ENCODE measurements around the gene PCGF6. TPM values are rescaled to one million over a fixed set of nuclear protein-coding genes. Genes with fewer than 3 reads are reported as not detected.
A peak's percentile ranks its signal among the peaks of the same experiment; 100 is the strongest.

The PCGF6 gene
- total RNA-seq, 1 experiment from 2014 or later, result 24.7 TPM

DNA sequence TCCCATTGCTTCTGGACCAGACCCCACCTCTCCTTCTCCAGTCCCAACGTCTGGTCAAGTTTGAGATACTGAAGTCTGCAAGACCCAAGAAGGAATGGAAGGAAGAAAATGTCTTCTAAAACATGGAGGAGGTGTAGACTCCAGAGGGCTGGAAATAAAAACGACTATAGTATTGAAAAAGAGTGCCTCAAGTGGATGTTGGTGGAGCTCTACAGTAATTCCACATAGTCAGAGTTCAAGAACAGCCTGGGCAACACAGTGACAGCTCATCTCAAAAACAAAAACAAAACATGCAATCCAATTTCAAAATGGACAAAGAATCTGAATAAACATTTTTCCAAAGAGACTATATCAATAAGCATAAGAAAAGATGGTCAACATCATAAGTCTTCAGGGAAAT, 2.3 kb upstream of the PCGF6 start:
- intact Hi-C loops (cut with micrococcal nuclease), result no loop called here
- Histone ChIP-seq H4K20me1 (ENCODE audit: insufficient read depth) (no peaks in the 10 kb centered on the region), H3K9me3 (ENCODE audit: control insufficient read depth in 1 of 2, insufficient read depth in 1 of 2, low read depth in 1 of 2, low read length in 2 of 2) (no peaks in the 10 kb centered on the region), H3K27ac (ENCODE audit: low read depth, low read length) (no peak overlapping the region), H3K9me2 (ENCODE audit: insufficient read depth) (no peaks in the 10 kb centered on the region), H2AFZ (ENCODE audit: low read depth, low read length, poor library complexity, severe bottlenecking) (peak overlapping the region; percentile 83), H3K4me3 (replicated peaks in 1 of 2; ENCODE audit: low read depth in 1 of 2, low read length in 2 of 2) (no peak overlapping the region), H3K27me3 (ENCODE audit: insufficient read depth, low read length) (no peaks in the 10 kb centered on the region), H3K4me1 (ENCODE audit: control insufficient read depth in 1 of 2, insufficient read depth in 2 of 2, low read length in 2 of 2) (peaks cover 3 to 21% of the 10 kb centered on the region in 2 experiments; a peak in 3 of 4 replicates), H3K79me2 (ENCODE audit: insufficient read depth, low read length) (peaks cover 26% of the 10 kb centered on the region), H3K4me2 (ENCODE audit: low read length) (no peak overlapping the region), H3K36me3 (ENCODE audit: control insufficient read depth in 1 of 2, insufficient read depth in 2 of 2, low read length in 2 of 2) (peaks cover under 1 to 3% of the 10 kb centered on the region in 2 experiments; a peak in 2 of 4 replicates), H3K9ac (ENCODE audit: low read length) (no peak overlapping the region)
- ChIA-PET CTCF (interaction anchor here (0.7 to 1.4 kb wide), 7 partner anchors 12 to 534 kb away, joined by 3 to 5 read pairs (median 3); no protein-coding TSS in a partner anchor), POLR2A (no interaction called here), RAD21 (ENCODE audit: low non-redundant PET in 1 of 2, low total read pairs in 2 of 2, uncharacterized antibody in 2 of 2, unreplicated experiment in 2 of 2) (interaction anchor here in 1 of 2 experiments (0.8 kb wide), 1 partner anchor 15 kb away, joined by 4 read pairs; no protein-coding TSS in a partner anchor)
- BruUV-seq (replicated peaks), result no TSS peak
- TF ChIP-seq FOSL1 (IDR thresholded peaks at IDR 0.05; ENCODE audit: low read depth), result no peak
- peak; percentile 51; the same call in 1 of the 2 replicates for TF ChIP-seq CBX3 (IDR thresholded peaks at IDR 0.05; ENCODE audit: low read depth)
- no peak for TF ChIP-seq ELF1 (IDR thresholded peaks at IDR 0.05; ENCODE audit: borderline replicate concordance, low read depth)
- TF ChIP-seq, protein P1, sequence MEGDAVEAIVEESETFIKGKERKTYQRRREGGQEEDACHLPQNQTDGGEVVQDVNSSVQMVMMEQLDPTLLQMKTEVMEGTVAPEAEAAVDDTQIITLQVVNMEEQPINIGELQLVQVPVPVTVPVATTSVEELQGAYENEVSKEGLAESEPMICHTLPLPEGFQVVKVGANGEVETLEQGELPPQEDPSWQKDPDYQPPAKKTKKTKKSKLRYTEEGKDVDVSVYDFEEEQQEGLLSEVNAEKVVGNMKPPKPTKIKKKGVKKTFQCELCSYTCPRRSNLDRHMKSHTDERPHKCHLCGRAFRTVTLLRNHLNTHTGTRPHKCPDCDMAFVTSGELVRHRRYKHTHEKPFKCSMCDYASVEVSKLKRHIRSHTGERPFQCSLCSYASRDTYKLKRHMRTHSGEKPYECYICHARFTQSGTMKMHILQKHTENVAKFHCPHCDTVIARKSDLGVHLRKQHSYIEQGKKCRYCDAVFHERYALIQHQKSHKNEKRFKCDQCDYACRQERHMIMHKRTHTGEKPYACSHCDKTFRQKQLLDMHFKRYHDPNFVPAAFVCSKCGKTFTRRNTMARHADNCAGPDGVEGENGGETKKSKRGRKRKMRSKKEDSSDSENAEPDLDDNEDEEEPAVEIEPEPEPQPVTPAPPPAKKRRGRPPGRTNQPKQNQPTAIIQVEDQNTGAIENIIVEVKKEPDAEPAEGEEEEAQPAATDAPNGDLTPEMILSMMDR (IDR thresholded peaks at IDR 0.05 in 2 of 3, conservative IDR thresholded peaks at IDR 0.05 in 1 of 3; ENCODE audit: borderline replicate concordance in 1 of 3, insufficient read depth in 1 of 3, low read depth in 2 of 3, low read length in 2 of 3), result peak in 2 of 3 experiments; percentile 15 to 49; a peak in 2 of 6 replicates
- ATAC-seq (peak; percentile 44), DNase-seq (ENCODE audit: low read depth, low spot score) (no peak)

DNA sequence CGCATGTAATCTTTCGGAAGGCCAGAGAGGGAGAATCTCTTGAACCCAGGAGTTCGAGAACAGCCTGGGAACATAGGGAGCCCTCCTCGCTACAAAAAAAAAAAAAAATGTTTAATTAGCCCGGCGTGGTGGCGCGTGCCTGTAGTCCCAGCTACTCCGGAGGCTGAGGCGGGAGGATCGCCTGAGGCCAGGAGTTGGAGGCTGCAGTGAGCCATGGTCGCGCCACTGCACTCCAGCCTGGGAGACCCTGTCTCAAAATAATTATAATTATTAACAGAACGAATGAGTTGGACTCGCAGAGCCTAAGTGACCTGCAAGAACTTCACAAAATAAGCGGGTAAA, 794 bp downstream of the PCGF6 start:
- peaks cover 21 to 24% of the 10 kb centered on the region in 2 experiments for H3K36me3 ChIP-seq (ENCODE audit: control insufficient read depth in 1 of 2, insufficient read depth in 2 of 2, low read length in 2 of 2)
- peaks cover 3 to 21% of the 10 kb centered on the region in 2 experiments; a peak in 3 of 4 replicates for H3K4me1 ChIP-seq (ENCODE audit: control insufficient read depth in 1 of 2, insufficient read depth in 2 of 2, low read length in 2 of 2)
- ChIA-PET RAD21 (ENCODE audit: low non-redundant PET in 1 of 2, low total read pairs in 2 of 2, uncharacterized antibody in 2 of 2, unreplicated experiment in 2 of 2) (interaction anchor here in 1 of 2 experiments (0.7 kb wide), 1 partner anchor 142 kb away, joined by 4 read pairs; no protein-coding TSS in a partner anchor), CTCF (interaction anchor here (1.4 kb wide), 1 partner anchor 111 kb away, joined by 5 read pairs; no protein-coding TSS in a partner anchor), POLR2A (interaction anchor here (1.4 kb wide), 1 partner anchor 19 kb away, joined by 4 read pairs; no protein-coding TSS in a partner anchor)
- H3K9ac ChIP-seq (ENCODE audit: low read length), result peak overlapping the region; percentile 94
- peak; percentile 9; the same call in 1 of the 2 replicates for ATAC-seq
- H3K9me2 ChIP-seq (ENCODE audit: insufficient read depth), result no peaks in the 10 kb centered on the region
- BruUV-seq (replicated peaks), result no TSS peak
- peaks cover 33% of the 10 kb centered on the region for H3K79me2 ChIP-seq (ENCODE audit: insufficient read depth, low read length)
- DNase-seq (ENCODE audit: low read depth, low spot score), result no peak
- H3K27ac ChIP-seq (ENCODE audit: low read depth, low read length), result peak overlapping the region; percentile 84
- H2AFZ ChIP-seq (ENCODE audit: low read depth, low read length, poor library complexity, severe bottlenecking), result no peak overlapping the region
- H3K27me3 ChIP-seq (ENCODE audit: insufficient read depth, low read length), result no peaks in the 10 kb centered on the region
- peak overlapping the region; percentile 87 to 89 for H3K4me3 ChIP-seq (replicated peaks in 1 of 2; ENCODE audit: low read depth in 1 of 2, low read length in 2 of 2)
- no peaks in the 10 kb centered on the region for H3K9me3 ChIP-seq (ENCODE audit: control insufficient read depth in 1 of 2, insufficient read depth in 1 of 2, low read depth in 1 of 2, low read length in 2 of 2)
- intact Hi-C loops (cut with micrococcal nuclease), result no loop called here
- no peaks in the 10 kb centered on the region for H4K20me1 ChIP-seq (ENCODE audit: insufficient read depth)
- peak overlapping the region; percentile 83 for H3K4me2 ChIP-seq (ENCODE audit: low read length)
- TF ChIP-seq EGR1 (IDR thresholded peaks at IDR 0.05; ENCODE audit: low read depth) (no peak), EZH2 (IDR thresholded peaks at IDR 0.05) (no peak), EZH2phosphoT487 (IDR thresholded peaks at IDR 0.05; ENCODE audit: borderline replicate concordance) (no peak), ELF1 (IDR thresholded peaks at IDR 0.05; ENCODE audit: borderline replicate concordance, low read depth) (no peak), CEBPB (IDR thresholded peaks at IDR 0.05; ENCODE audit: low read depth) (no peak), CBX3 (IDR thresholded peaks at IDR 0.05; ENCODE audit: low read depth) (no peak), POLR2A (IDR thresholded peaks at IDR 0.05; ENCODE audit: borderline replicate concordance, extremely low read depth, insufficient read depth, insufficient read length) (no peak), RAD21 (IDR thresholded peaks at IDR 0.05; ENCODE audit: low read depth) (no peak), YY1 (IDR thresholded peaks at IDR 0.05; ENCODE audit: extremely low read depth, insufficient replicate concordance, low read depth, low read length) (no peak), JUND (IDR thresholded peaks at IDR 0.05) (no peak), ZNF274 (IDR thresholded peaks at IDR 0.05; ENCODE audit: low read depth, low read length) (no peak), ZFX (IDR thresholded peaks at IDR 0.05) (no peak), POLR2AphosphoS5 (IDR thresholded peaks at IDR 0.05; ENCODE audit: low read depth, low read length) (no peak), SIN3A (IDR thresholded peaks at IDR 0.05; ENCODE audit: low read depth) (no peak), SRF (IDR thresholded peaks at IDR 0.05; ENCODE audit: low read depth) (no peak)
- TF ChIP-seq, protein P2, sequence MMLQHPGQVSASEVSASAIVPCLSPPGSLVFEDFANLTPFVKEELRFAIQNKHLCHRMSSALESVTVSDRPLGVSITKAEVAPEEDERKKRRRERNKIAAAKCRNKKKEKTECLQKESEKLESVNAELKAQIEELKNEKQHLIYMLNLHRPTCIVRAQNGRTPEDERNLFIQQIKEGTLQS (IDR thresholded peaks at IDR 0.05), result no peak

All from HCT116 (cell line).